ENCODE measurements around the gene IGSF6.

IGSF6 gene

DNA sequence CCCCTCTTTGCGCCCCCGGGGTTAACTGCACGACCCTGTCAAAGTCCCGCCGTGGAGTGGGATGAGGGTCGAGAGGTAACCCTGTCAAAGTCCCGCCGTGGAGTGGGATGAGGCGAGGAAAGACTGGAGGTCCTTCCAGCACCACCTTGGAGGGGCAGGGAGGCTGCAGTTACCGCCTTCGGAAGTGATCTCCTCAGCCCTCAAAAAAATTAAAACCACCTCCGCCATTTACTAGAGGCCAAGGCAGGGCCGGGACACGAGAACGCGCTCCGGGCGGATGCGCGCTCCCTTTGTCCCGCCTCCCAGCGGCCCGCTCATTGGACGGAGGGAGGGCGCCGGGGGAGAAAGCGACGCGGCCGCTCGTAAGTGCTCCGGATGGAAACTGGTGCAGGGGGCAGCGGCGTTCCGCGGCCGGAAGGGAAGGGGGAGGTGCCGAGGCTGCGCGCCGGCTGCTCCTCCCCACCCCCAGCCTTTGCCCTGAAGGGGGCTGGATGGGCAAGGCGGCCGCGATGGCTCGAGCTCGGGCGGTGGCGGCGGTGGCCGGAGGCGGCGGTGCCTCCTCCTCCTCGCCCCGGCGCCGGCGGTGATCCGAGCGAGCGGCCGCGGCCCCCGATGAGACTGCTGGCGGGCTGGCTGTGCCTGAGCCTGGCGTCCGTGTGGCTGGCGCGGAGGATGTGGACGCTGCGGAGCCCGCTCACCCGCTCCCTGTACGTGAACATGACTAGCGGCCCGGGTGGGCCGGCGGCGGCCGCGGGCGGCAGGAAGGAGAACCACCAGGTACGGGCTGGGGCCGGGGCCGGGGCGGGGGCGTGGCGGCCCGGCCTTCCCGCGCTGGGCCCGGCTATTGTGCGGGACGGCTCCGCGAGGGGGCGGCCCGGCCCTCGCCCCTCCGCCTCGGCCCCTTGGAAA lies 53.0 kb downstream of the IGSF6 start, which contains the start of gene METTL9:
Gene METTL9 (plus strand): TSS at position 456 of the 909 bp plus-strand sequence. CDS start 157 bp downstream, at position 613.
- peak; percentile 91 for DNase-seq (ENCODE audit: low read depth)

- DNase-seq (ENCODE audit: low read depth), result no peak
These were observed 53.7 kb downstream of the IGSF6 start for GRCh38 chr16:21598701-21599121.

DNA sequence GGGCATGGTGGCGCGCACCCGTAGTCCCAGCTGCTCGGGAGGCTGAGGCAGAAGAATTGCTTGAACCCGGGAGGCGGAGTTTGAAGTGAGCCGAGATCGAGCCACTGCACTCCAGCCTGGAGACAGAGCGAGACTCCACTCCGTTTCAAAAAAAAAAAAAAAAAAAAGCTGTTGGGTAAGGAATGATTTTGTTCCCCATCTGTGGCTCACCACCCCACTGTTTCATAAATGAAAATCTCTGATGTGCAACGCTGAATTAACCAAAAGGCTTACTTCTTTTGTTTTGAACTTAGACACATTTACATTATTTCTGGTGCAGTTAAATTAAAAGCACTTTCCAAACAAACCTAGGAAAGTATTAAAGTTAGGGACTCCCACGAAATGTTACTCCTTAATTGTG lies 54.2 kb downstream of the IGSF6 start:
- no peak for DNase-seq (ENCODE audit: low read depth)

DNA sequence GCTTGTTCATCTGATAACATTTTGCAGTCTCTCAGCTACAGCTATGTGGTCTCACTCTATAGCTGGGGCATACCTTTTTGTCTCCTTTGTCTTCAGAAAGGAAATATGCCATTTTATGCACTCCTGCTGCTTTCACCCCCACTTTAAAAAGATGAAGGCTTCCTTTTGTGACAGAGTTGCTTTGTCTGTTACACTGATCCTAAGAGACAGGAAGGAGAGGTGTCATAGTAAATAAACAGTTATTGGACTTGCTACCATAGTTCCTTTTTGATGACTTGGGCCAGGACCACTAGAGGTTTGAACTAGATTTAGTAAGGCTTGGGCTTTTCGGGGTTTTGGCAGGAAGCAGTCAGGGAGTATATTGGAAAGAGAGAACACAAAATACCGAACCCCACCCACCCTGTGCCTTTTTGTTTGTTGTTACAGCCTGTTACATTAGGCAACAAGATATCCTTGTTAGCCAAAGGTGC lies 54.8 kb downstream of the IGSF6 start:
- no peak for DNase-seq (ENCODE audit: low read depth)

- no peak for DNase-seq (ENCODE audit: low read depth)
These were observed 58.7 kb downstream of the IGSF6 start for GRCh38 chr16:21593530-21594289.

- DNase-seq (ENCODE audit: low read depth), result no peak
These were observed 60.2 kb downstream of the IGSF6 start for GRCh38 chr16:21592191-21592590.

DNA sequence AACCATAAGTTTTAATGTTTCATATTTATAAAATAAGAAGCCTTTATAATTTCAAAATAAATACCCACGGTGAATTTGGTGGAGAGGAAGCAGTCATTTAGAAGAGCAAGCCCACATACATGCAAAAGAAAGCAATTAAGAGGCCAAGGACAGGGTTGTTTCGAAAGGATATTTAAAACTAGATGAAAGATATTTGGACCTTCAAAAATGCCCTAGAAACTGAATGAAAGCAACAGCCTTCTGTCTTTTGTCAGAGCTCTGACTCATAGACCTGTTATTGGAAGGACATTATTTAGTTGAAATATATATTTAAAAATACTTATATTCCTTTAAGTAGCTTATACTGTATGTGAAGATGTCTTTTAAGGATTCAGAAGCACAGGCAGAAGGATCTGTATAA lies 61.6 kb downstream of the IGSF6 start:
- no peak for DNase-seq (ENCODE audit: low read depth)

- DNase-seq (ENCODE audit: low read depth), result no peak
These were observed 62.1 kb downstream of the IGSF6 start for GRCh38 chr16:21590287-21590686.

DNA sequence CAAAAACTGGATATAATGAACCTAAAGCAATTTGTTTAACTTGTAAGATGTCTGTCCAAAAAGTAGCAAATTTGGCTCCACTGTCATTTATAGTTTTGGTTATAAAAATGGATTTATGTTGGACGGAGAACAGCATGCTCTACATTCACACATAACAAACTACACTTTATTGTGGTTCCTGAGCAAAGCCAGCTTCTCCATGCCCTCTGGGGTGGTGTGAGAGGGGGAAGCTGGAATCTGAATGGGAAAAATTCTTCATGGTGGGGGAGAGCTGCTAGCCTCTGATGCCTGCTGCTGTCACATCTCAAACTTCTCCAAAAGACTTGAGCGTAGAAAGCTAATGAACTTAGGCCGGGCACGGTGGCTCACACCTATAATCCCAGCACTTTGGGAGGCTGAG lies 62.9 kb downstream of the IGSF6 start:
- no peak for DNase-seq (ENCODE audit: low read depth)

Data from stimulated activated CD4-positive, alpha-beta T cell treated with anti-CD3 and anti-CD28 coated beads, Interleukin-2, amount 100 ng/mL, for 4 hours (primary cell).